BJ (cell line): ENCODE measurements around the gene PRG3. TPM values are rescaled to one million over a fixed set of nuclear protein-coding genes. Genes with fewer than 3 reads are reported as not detected.

Experiments
- CTCF ChIA-PET: fragments of 350-600 bp; formaldehyde crosslinking; extraction: SDS; loops from one replicate; lab custom pipeline; 2021; ENCODE audit warnings: antibody characterized with exemption, inconsistent platforms; lab: Yijun Ruan, JAX
- POLR2A ChIA-PET: fragments of 300-600 bp; sonication (Branson Sonifier 250); formaldehyde crosslinking; extraction: SDS; loops from one replicate; lab custom pipeline; 2021; ENCODE audit warnings: antibody characterized with exemption; lab: Charles Lee
- DNase-seq: peaks from one replicate; pipeline ENCODE4 v3.0.0-alpha.2; 2011; ENCODE audit warnings: low read depth
- H3K27me3 ChIP-seq: 2 replicates; pipeline ENCODE4 v1.6.0; 2011; ENCODE audit warnings: low read length; ENCODE audit not compliant: control insufficient read depth, insufficient read depth
- H3K36me3 ChIP-seq: 2 replicates; pipeline ENCODE4 v1.5.1; 2011; ENCODE audit warnings: low read length; ENCODE audit not compliant: control insufficient read depth, insufficient read depth
- H3K4me3 ChIP-seq: 2 replicates; pipeline ENCODE4 v1.5.1; 2011; ENCODE audit warnings: low read depth, mild to moderate bottlenecking, control low read depth, low read length
- polyA plus RNA-seq: library from polyadenylated mRNA; depleted of rRNA; stranded (reverse); fragments of >200 nt; gene quantifications from 2 replicates; pipeline ENCODE4 v1.2.3, GENCODE V29; 2011
- TF ChIP-seq, protein P1 (sequence below): IDR thresholded peaks from 2 replicates; pipeline ENCODE4 v1.5.1; 2011; ENCODE audit warnings: low read depth, mild to moderate bottlenecking, control low read depth, inconsistent platforms, low read length, moderate library complexity; ENCODE audit not compliant: insufficient read depth

Gene PRG3
- polyA plus RNA-seq, 1 experiment: not detected

DNA sequence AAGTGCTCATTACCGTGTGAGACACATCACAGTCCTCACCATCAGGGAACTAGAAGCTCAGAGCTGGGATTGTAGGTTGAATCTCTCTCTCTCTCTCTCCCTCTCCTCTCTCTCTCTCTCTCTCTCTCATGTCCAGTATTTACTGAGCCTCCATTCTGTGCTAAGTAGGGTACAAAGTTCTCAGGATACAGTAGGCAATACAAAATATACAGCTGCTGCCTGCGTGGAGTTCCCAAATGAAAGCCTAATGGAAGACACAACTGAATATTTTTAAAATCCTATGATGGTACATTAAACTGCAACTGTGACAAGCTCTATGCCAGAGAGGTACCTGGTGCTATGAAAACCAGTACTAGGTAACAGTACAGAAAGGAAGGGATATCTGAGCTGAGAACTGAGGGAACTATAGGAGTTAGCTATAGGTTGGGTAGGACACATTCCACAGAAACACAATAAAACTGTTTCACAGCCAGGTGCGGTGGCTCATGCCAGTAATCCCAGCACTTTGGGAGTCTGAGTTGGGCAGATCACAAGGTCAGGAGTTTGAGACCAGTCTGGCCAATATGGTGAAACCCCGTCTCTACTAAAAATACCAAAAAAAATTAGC lies 19.1 kb upstream of the PRG3 start:
- DNase-seq: no peak
- Histone ChIP-seq H3K27me3 (peaks cover 5% of the 10 kb centered on the region), H3K4me3 (no peak overlapping the region), H3K36me3 (no peaks in the 10 kb centered on the region; the same call in 1 of the 2 replicates)
- ChIA-PET POLR2A (no interaction called here), CTCF (interaction anchor here (1.0 kb wide), 1 partner anchor 51 kb away, joined by 3 read pairs; no protein-coding TSS in a partner anchor)
- TF ChIP-seq, protein P1, sequence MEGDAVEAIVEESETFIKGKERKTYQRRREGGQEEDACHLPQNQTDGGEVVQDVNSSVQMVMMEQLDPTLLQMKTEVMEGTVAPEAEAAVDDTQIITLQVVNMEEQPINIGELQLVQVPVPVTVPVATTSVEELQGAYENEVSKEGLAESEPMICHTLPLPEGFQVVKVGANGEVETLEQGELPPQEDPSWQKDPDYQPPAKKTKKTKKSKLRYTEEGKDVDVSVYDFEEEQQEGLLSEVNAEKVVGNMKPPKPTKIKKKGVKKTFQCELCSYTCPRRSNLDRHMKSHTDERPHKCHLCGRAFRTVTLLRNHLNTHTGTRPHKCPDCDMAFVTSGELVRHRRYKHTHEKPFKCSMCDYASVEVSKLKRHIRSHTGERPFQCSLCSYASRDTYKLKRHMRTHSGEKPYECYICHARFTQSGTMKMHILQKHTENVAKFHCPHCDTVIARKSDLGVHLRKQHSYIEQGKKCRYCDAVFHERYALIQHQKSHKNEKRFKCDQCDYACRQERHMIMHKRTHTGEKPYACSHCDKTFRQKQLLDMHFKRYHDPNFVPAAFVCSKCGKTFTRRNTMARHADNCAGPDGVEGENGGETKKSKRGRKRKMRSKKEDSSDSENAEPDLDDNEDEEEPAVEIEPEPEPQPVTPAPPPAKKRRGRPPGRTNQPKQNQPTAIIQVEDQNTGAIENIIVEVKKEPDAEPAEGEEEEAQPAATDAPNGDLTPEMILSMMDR: no peak

DNA sequence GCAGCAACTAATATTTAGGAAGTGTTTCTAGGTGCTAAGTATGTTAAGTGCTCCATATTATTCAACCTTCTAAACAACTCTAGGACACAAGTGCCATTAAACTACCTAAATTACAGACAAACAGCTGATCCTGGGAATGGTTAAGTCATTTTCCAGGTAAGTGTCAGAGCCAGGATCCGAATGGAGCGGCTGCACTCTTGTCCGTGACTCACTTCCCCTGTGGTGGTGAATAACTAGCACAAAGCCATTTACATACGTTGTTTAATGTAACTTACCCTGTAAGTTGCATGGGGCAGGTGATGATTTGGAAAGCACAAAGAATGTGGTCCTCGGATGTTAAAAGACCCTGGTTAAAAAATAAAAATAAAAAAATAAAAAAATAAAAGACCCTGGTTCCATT lies 18.3 kb upstream of the PRG3 start:
- no peaks in the 10 kb centered on the region; the same call in 1 of the 2 replicates for H3K36me3 ChIP-seq
- TF ChIP-seq, protein P1: no peak
- H3K4me3 ChIP-seq: no peak overlapping the region
- ChIA-PET CTCF (interaction anchor here (0.9 kb wide), 1 partner anchor 1810 kb away, joined by 3 read pairs; no protein-coding TSS in a partner anchor), POLR2A (no interaction called here)
- peaks cover 5% of the 10 kb centered on the region for H3K27me3 ChIP-seq
- DNase-seq: no peak

- Histone ChIP-seq H3K27me3 (peaks cover 5% of the 10 kb centered on the region), H3K4me3 (no peak overlapping the region), H3K36me3 (no peaks in the 10 kb centered on the region)
- TF ChIP-seq, protein P1: no peak
- POLR2A ChIA-PET: no interaction called here
- CTCF ChIA-PET: interaction anchor here (0.5 kb wide), 1 partner anchor 1156 kb away, joined by 3 read pairs; no protein-coding TSS in a partner anchor
- no peak for DNase-seq
These were observed 16.5 kb upstream of the PRG3 start for GRCh38 chr11:57397394-57397990.

DNA sequence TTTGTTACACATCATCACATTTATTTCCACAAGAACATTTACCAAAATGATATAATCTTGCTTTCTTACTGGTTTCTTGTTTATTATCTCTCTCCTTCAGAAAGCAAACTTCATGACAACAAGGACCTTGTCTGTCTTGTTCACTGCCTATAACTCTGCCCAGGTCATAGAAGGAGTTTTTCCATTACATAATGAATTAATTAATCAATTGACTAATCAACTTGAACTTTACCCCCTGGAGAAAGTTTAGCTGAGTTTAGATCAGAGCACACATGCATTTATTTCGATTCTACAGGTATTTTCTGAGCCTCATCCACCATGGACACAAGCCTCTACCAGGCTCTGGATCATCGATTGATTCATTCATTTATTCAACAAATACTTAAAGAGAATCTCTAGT lies 15.8 kb upstream of the PRG3 start:
- H3K4me3 ChIP-seq: no peak overlapping the region
- ChIA-PET CTCF (no interaction called here), POLR2A (no interaction called here)
- peaks cover 5% of the 10 kb centered on the region for H3K27me3 ChIP-seq
- no peaks in the 10 kb centered on the region for H3K36me3 ChIP-seq
- DNase-seq: no peak
- TF ChIP-seq, protein P1: no peak

- ChIA-PET CTCF (interaction anchor here (0.8 kb wide), 1 partner anchor 62 kb away, joined by 4 read pairs; no protein-coding TSS in a partner anchor), POLR2A (no interaction called here)
- TF ChIP-seq, protein P1: no peak
These were observed 15.1 kb upstream of the PRG3 start for GRCh38 chr11:57395905-57396623.

More at GRCh38 chr11:57395905-57396623, 15.1 kb upstream of the PRG3 start:
- Histone ChIP-seq H3K4me3 (no peak overlapping the region), H3K36me3 (no peaks in the 10 kb centered on the region), H3K27me3 (peaks cover 5% of the 10 kb centered on the region)
- no peak for DNase-seq
